CD4-positive, alpha-beta T cell treated with Interferon alpha-2 for 1 hour (primary cell): Measurements from ENCODE around the gene JUN.

Source experiments
- DNase-seq, 2 donors: peaks; one replicate each; pipeline ENCODE4 v3.0.0-alpha.2; 2020 to 2022

The JUN gene

GRCh38 chr1:58782178-58783089 lies 1.4 kb downstream of the JUN start:
- peak; percentile 51 to 65 for DNase-seq

- DNase-seq, result peak; percentile 69 to 70
These were observed 2.2 kb downstream of the JUN start for GRCh38 chr1:58781541-58782177.

- DNase-seq, result peak; percentile 82 to 87
These were observed 2.9 kb downstream of the JUN start for GRCh38 chr1:58780836-58781452.

GRCh38 chr1:58780411-58780810 lies 3.4 kb downstream of the JUN start:
- peak in 1 of 2 donors; percentile 71 for DNase-seq

- peak; percentile 37 to 78 for DNase-seq
These were observed 4.0 kb downstream of the JUN start for GRCh38 chr1:58779801-58780382.

GRCh38 chr1:58779059-58779754 lies 4.6 kb downstream of the JUN start:
- DNase-seq, result peak in 1 of 2 donors; percentile 41

GRCh38 chr1:58778385-58779000 lies 5.4 kb downstream of the JUN start:
- peak in 1 of 2 donors; percentile 24 for DNase-seq

- DNase-seq, result no peak
These were observed 9.8 kb downstream of the JUN start for GRCh38 chr1:58774027-58774426.

- no peak for DNase-seq
These were observed 10.4 kb downstream of the JUN start for GRCh38 chr1:58773406-58773840.

GRCh38 chr1:58769809-58770320 lies 14.0 kb downstream of the JUN start:
- no peak for DNase-seq

- DNase-seq, result peak in 1 of 2 donors; percentile 40
These were observed 14.7 kb downstream of the JUN start for GRCh38 chr1:58768971-58769808.

GRCh38 chr1:58768191-58768731 lies 15.6 kb downstream of the JUN start:
- no peak for DNase-seq

GRCh38 chr1:58767143-58767542 lies 16.7 kb downstream of the JUN start:
- DNase-seq, result no peak

- DNase-seq, result no peak
These were observed 18.4 kb downstream of the JUN start for GRCh38 chr1:58765441-58765840.

GRCh38 chr1:58765006-58765405 lies 18.8 kb downstream of the JUN start:
- no peak for DNase-seq

GRCh38 chr1:58764294-58764978 lies 19.4 kb downstream of the JUN start:
- DNase-seq, result no peak

GRCh38 chr1:58763214-58763613 lies 20.6 kb downstream of the JUN start:
- DNase-seq, result no peak

- DNase-seq, result no peak
These were observed 21.0 kb downstream of the JUN start for GRCh38 chr1:58762806-58763205.

GRCh38 chr1:58755468-58755872 lies 28.4 kb downstream of the JUN start:
- peak; percentile 42 to 54 for DNase-seq
